ENCODE measurements around the gene ZIC2. TPM values are rescaled to one million over a fixed set of nuclear protein-coding genes. Genes with fewer than 3 reads are reported as not detected.

The ZIC2 gene
- total and polyA plus RNA-seq, 2 of the 4 experiments (the other 2 are of a cell fraction): not detected

DNA sequence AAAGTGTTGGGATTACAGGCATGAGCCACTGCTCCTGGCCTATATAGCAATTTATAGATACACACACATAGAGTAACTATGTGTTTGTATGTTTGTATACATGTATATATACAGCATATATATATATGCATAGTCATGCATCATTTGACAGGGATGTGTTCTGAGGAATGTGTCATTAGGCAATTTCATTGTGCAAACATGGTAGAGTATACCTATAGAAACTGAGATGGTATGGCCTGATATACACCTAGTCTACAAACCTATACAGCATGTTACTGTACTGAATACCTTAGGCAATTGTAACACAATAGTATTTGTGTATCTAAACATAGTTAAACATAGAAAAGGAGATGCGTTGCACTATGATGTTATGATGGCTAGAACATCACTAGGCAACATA lies 54.4 kb downstream of the ZIC2 start:
- no peak overlapping the region for H2AFZ ChIP-seq (replicated peaks; ENCODE audit: low read length, poor library complexity)
- no peak overlapping the region for H3K4ac ChIP-seq (ENCODE audit: low read depth, low read length)
- in situ Hi-C loops (cut with MboI; ENCODE audit: low sequenced_read_pairs): no loop called here
- intact Hi-C loops (cut with micrococcal nuclease): no loop called here
- H3K56ac ChIP-seq (ENCODE audit: extremely low read depth, insufficient read depth, low read length): no peak overlapping the region
- ATAC-seq (ENCODE audit: low read depth) (no peak), DNase-seq (no peak)
- no peaks in the 10 kb centered on the region for H3K4me1 ChIP-seq (ENCODE audit: control insufficient read depth, insufficient read depth, low read length)
- ChIA-PET CTCF (no interaction called here), POLR2A (ENCODE audit: unreplicated experiment) (interaction anchor here (0.6 kb wide), 1 partner anchor 489 kb away, joined by 8 read pairs; no protein-coding TSS in a partner anchor)
- H4K20me1 ChIP-seq (ENCODE audit: insufficient read depth, low read length): no peaks in the 10 kb centered on the region
- no peak overlapping the region for H4K8ac ChIP-seq (ENCODE audit: low read depth in 2 of 2, low read length in 2 of 2)
- no TSS peak for BruUV-seq (replicated peaks)
- H3K36me3 ChIP-seq (ENCODE audit: control insufficient read depth, insufficient read depth, low read length): no peaks in the 10 kb centered on the region
- dilution Hi-C loops (cut with HindIII; ENCODE audit: low sequenced_read_pairs, unreplicated experiment): no loop called here
- no CpG with 5 or more reads among the region's 1 CpG for WGBS, 2 experiments (ENCODE audit: extremely low coverage in 2 of 2, insufficient read length in 1 of 2)
- H2BK120ac ChIP-seq (ENCODE audit: low read depth, low read length): no peak overlapping the region
- no peak for TF ChIP-seq CEBPB (IDR thresholded peaks at IDR 0.05; ENCODE audit: low read depth, low read length)
- no peak for TF ChIP-seq POLR2A (IDR thresholded peaks at IDR 0.05; ENCODE audit: low read depth, low read length)
- TF ChIP-seq, protein P1, sequence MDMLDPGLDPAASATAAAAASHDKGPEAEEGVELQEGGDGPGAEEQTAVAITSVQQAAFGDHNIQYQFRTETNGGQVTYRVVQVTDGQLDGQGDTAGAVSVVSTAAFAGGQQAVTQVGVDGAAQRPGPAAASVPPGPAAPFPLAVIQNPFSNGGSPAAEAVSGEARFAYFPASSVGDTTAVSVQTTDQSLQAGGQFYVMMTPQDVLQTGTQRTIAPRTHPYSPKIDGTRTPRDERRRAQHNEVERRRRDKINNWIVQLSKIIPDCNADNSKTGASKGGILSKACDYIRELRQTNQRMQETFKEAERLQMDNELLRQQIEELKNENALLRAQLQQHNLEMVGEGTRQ (IDR thresholded peaks at IDR 0.05; ENCODE audit: low read depth, low read length): no peak
- no peak for TF ChIP-seq CTCF (conservative IDR thresholded peaks at IDR 0.05; ENCODE audit: low read depth, low read length)
- TF ChIP-seq RFX5 (IDR thresholded peaks at IDR 0.05; ENCODE audit: low read depth, low read length): no peak
- TF ChIP-seq, protein P2, sequence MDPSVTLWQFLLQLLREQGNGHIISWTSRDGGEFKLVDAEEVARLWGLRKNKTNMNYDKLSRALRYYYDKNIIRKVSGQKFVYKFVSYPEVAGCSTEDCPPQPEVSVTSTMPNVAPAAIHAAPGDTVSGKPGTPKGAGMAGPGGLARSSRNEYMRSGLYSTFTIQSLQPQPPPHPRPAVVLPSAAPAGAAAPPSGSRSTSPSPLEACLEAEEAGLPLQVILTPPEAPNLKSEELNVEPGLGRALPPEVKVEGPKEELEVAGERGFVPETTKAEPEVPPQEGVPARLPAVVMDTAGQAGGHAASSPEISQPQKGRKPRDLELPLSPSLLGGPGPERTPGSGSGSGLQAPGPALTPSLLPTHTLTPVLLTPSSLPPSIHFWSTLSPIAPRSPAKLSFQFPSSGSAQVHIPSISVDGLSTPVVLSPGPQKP (IDR thresholded peaks at IDR 0.05; ENCODE audit: borderline replicate concordance, low read depth, low read length): no peak
- no peak for TF ChIP-seq RAD21 (IDR thresholded peaks at IDR 0.05; ENCODE audit: low read length)
- no peak for TF ChIP-seq MAFK (IDR thresholded peaks at IDR 0.05; ENCODE audit: low read depth, low read length)
- no peak for TF ChIP-seq MAZ (IDR thresholded peaks at IDR 0.05; ENCODE audit: borderline replicate concordance, low read depth, low read length)
- no peak for TF ChIP-seq CHD1 (IDR thresholded peaks at IDR 0.05; ENCODE audit: low read depth, low read length)
- TF ChIP-seq SMC3 (IDR thresholded peaks at IDR 0.05; ENCODE audit: low read depth, low read length): no peak
- no peak for TF ChIP-seq MXI1 (IDR thresholded peaks at IDR 0.05; ENCODE audit: borderline replicate concordance, low read depth, low read length)
- TF ChIP-seq FOS (IDR thresholded peaks at IDR 0.05; ENCODE audit: low read depth, low read length): no peak
- TF ChIP-seq NFE2L2 (IDR thresholded peaks at IDR 0.05; ENCODE audit: low read depth, low read length): no peak
- TF ChIP-seq BHLHE40 (IDR thresholded peaks at IDR 0.05; ENCODE audit: low read depth, low read length): no peak
- no peak overlapping the region for H4K91ac ChIP-seq (ENCODE audit: insufficient read depth, low read depth, low read length)
- H3K18ac ChIP-seq (ENCODE audit: low read depth, low read length): no peak overlapping the region
- no peaks in the 10 kb centered on the region for H3K79me1 ChIP-seq (ENCODE audit: low read depth in 1 of 2, low read length in 2 of 2)
- H3K9me3 ChIP-seq (ENCODE audit: control insufficient read depth, insufficient read depth, low read length): no peaks in the 10 kb centered on the region
- H3K27me3 ChIP-seq (ENCODE audit: control insufficient read depth, insufficient read depth, low read length): no peaks in the 10 kb centered on the region
- no peak overlapping the region for H2BK5ac ChIP-seq (ENCODE audit: low read depth, low read length, poor library complexity, severe bottlenecking)
- no peak overlapping the region for H2BK20ac ChIP-seq (ENCODE audit: low read depth, low read length)
- no peak overlapping the region for H2AK5ac ChIP-seq (ENCODE audit: low read depth, low read length)
- H3K27ac ChIP-seq (ENCODE audit: insufficient read depth, low read length): no peak overlapping the region
- no peak overlapping the region for H2BK15ac ChIP-seq (ENCODE audit: low read depth, low read length)
- H3K4me3 ChIP-seq (ENCODE audit: insufficient read depth, low read depth, low read length): no peak overlapping the region
- H3K14ac ChIP-seq (replicated peaks; ENCODE audit: low read depth, low read length): no peak overlapping the region
- no peak overlapping the region for H3K23ac ChIP-seq (ENCODE audit: low read depth, low read length)
- H3K4me2 ChIP-seq (ENCODE audit: low read depth, low read length): no peak overlapping the region
- no peak overlapping the region for H4K5ac ChIP-seq (ENCODE audit: low read depth, low read length)
- no peak overlapping the region for H2AK9ac ChIP-seq (replicated peaks; ENCODE audit: low read depth, low read length, poor library complexity)
- no peaks in the 10 kb centered on the region for H3K9me1 ChIP-seq (ENCODE audit: insufficient read depth, low read length)
- H3K9ac ChIP-seq (ENCODE audit: low read depth, low read length): no peak overlapping the region

Measured in IMR-90 (cell line).